ENCODE data around the gene NDUFC1. TPM values are rescaled to one million over a fixed set of nuclear protein-coding genes. Genes with fewer than 3 reads are reported as not detected.
"Not testable (repeated sequence)": the region's sequence is repeated elsewhere in the genome, so short reads cannot be mapped to it uniquely, and the experiment has no call there.

The NDUFC1 gene
- total RNA-seq, 1 experiment from 2014 or later: 86.1 TPM

DNA sequence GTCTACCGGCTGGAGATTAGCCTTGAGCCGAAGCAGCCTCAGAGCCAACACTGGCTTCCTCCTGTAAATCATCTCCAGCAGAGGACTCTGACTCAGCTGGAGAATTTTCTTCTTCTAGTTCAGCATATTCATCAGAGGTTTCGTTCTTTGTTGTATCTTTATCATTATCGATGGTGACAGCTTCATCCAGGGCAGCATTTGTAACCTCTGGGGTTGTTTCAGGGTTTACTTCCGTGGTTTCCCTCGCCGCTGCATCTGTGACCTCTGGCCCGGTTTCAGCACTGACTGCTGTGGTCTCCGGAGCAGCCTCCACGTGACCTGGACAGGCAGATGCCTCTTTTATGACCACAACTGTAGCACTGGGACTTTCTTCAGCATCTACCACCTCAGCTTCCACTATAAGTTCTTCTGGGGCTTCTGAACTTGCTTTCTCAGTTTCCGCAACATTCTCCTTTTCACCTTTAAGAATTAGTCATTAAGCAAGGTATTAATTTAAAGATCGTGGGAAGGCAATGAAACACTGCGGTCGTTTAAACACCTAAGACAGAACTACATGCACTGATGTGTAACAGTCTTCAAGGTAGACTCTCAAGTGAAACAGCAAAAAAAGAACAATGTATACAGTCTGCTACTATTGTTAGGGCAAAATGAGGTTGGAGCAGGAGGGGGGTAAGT, 35.6 kb downstream of the NDUFC1 start:
- POLR2A ChIA-PET: interaction anchor here (0.6 to 3.6 kb wide), 13 partner anchors 9 to 252 kb away, joined by 3 to 34 read pairs (median 4); partner anchors contain the start of genes NAA15, NDUFC1 and NOCT
- BruUV-seq (replicated peaks): no TSS peak
- TF ChIP-seq, protein P1, sequence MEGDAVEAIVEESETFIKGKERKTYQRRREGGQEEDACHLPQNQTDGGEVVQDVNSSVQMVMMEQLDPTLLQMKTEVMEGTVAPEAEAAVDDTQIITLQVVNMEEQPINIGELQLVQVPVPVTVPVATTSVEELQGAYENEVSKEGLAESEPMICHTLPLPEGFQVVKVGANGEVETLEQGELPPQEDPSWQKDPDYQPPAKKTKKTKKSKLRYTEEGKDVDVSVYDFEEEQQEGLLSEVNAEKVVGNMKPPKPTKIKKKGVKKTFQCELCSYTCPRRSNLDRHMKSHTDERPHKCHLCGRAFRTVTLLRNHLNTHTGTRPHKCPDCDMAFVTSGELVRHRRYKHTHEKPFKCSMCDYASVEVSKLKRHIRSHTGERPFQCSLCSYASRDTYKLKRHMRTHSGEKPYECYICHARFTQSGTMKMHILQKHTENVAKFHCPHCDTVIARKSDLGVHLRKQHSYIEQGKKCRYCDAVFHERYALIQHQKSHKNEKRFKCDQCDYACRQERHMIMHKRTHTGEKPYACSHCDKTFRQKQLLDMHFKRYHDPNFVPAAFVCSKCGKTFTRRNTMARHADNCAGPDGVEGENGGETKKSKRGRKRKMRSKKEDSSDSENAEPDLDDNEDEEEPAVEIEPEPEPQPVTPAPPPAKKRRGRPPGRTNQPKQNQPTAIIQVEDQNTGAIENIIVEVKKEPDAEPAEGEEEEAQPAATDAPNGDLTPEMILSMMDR (IDR thresholded peaks at IDR 0.05; ENCODE audit: unreplicated experiment): no peak
- no peaks in the 10 kb centered on the region for H3K9me3 Mint-ChIP-seq (ENCODE audit: unreplicated experiment)
- peak overlapping the region; percentile 71 for H3K4me3 Mint-ChIP-seq (ENCODE audit: unreplicated experiment)
- peak overlapping the region; percentile 61 for H3K27ac Mint-ChIP-seq (ENCODE audit: low read depth, unreplicated experiment)
- no peaks in the 10 kb centered on the region for H3K27me3 Mint-ChIP-seq (ENCODE audit: insufficient read depth, unreplicated experiment)
- DNase-seq (ENCODE audit: unreplicated experiment): peak; percentile 53
- H3K36me3 Mint-ChIP-seq (ENCODE audit: insufficient read depth, unreplicated experiment): no peaks in the 10 kb centered on the region
- intact Hi-C loops (cut with micrococcal nuclease): no loop called here
- H3K4me1 Mint-ChIP-seq (ENCODE audit: insufficient read depth, unreplicated experiment): peaks cover 14% of the 10 kb centered on the region
- CTCF ChIA-PET: interaction anchor here (1.0 to 1.7 kb wide), 3 partner anchors 8 to 29 kb away, joined by 4 to 9 read pairs (median 4); no protein-coding TSS in a partner anchor

DNA sequence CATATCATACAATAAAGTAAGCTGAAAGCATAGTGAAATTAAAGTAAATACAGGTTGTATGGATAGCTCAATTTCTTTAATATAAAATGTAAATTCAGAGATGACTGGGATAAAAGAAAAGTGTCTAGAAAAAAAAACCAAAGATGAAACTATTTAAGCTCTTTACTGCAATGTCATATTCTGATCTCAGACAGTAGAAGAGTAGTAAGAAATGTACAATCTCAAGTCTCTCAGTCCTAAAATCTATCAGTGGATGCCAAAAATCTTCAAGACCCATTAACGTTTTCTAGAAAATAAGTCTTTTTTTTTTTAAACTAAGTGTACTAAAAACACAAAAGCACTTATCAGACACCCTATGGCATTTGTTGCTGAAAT, 36.1 kb downstream of the NDUFC1 start:
- H3K4me3 Mint-ChIP-seq (ENCODE audit: unreplicated experiment): peak overlapping the region; percentile 71
- peaks cover 14% of the 10 kb centered on the region for H3K4me1 Mint-ChIP-seq (ENCODE audit: insufficient read depth, unreplicated experiment)
- H3K9me3 Mint-ChIP-seq (ENCODE audit: unreplicated experiment): no peaks in the 10 kb centered on the region
- TF ChIP-seq, protein P1 (IDR thresholded peaks at IDR 0.05; ENCODE audit: unreplicated experiment): no peak
- no TSS peak for BruUV-seq (replicated peaks)
- ChIA-PET POLR2A (interaction anchor here (0.6 to 3.6 kb wide), 12 partner anchors 9 to 251 kb away, joined by 3 to 34 read pairs (median 4); partner anchors contain the start of genes NAA15, NDUFC1 and NOCT), CTCF (interaction anchor here (1.0 to 1.7 kb wide), 3 partner anchors 8 to 30 kb away, joined by 4 to 9 read pairs (median 4); no protein-coding TSS in a partner anchor)
- no peak for DNase-seq (ENCODE audit: unreplicated experiment)
- H3K27ac Mint-ChIP-seq (ENCODE audit: low read depth, unreplicated experiment): peak overlapping the region; percentile 61
- intact Hi-C loops (cut with micrococcal nuclease): no loop called here
- no peaks in the 10 kb centered on the region for H3K36me3 Mint-ChIP-seq (ENCODE audit: insufficient read depth, unreplicated experiment)
- no peaks in the 10 kb centered on the region for H3K27me3 Mint-ChIP-seq (ENCODE audit: insufficient read depth, unreplicated experiment)

DNA sequence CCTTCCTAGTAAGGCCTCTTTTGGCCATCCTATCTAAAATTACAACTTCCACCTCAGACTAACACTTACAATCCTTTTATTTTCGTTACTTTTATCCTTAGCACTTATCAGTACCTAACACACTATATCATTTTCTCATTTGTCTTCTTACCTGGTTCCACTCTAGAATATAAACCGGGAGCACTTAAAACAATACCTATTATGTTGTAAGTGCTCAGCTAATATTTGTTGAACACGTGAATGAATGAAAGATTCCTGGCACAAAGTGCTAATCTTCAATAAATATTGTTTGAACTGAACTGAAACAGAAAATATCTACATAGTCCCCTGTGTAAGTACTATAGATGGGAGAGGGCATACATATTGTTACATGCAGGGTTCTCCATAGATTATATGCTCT, 36.6 kb downstream of the NDUFC1 start:
- no TSS peak for BruUV-seq (replicated peaks)
- intact Hi-C loops (cut with micrococcal nuclease): no loop called here
- CTCF ChIA-PET: interaction anchor here (1.7 kb wide), 1 partner anchor 30 kb away, joined by 4 read pairs; no protein-coding TSS in a partner anchor
- Mint-ChIP-seq H3K4me3 (ENCODE audit: unreplicated experiment) (no peak overlapping the region), H3K27me3 (ENCODE audit: insufficient read depth, unreplicated experiment) (no peaks in the 10 kb centered on the region), H3K4me1 (ENCODE audit: insufficient read depth, unreplicated experiment) (peaks cover 14% of the 10 kb centered on the region), H3K27ac (ENCODE audit: low read depth, unreplicated experiment) (no peak overlapping the region), H3K36me3 (ENCODE audit: insufficient read depth, unreplicated experiment) (no peaks in the 10 kb centered on the region), H3K9me3 (ENCODE audit: unreplicated experiment) (no peaks in the 10 kb centered on the region)
- POLR2A ChIA-PET: interaction anchor here (1.0 to 3.6 kb wide), 7 partner anchors 9 to 251 kb away, joined by 3 to 34 read pairs (median 12); partner anchors contain the start of genes NAA15, NDUFC1 and NOCT
- DNase-seq (ENCODE audit: unreplicated experiment): no peak
- TF ChIP-seq, protein P1 (IDR thresholded peaks at IDR 0.05; ENCODE audit: unreplicated experiment): no peak

DNA sequence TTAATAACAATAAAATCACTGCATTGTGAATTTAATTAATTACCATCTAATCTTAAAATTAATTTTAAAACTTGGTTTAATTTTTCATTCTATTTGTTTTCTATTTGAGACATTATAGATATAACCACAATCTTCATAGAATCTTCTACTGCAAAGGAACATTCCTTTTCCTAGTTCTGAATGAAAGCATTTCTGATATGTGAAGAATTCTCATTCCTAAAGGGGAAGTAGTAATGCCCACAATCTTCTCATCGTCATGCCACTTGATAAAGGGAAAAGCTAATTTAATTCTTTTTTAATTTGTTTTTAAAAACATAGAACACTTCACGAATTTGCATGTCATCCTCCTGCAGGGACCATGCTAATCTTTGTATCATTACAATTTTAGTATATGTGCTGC, 45.9 kb downstream of the NDUFC1 start:
- CTCF ChIA-PET: interaction anchor here (0.6 to 1.0 kb wide), 2 partner anchors 11 to 39 kb away, joined by 3 read pairs; no protein-coding TSS in a partner anchor
- Mint-ChIP-seq H3K27ac (ENCODE audit: low read depth, unreplicated experiment) (no peak overlapping the region), H3K4me3 (ENCODE audit: unreplicated experiment) (no peak overlapping the region), H3K4me1 (ENCODE audit: insufficient read depth, unreplicated experiment) (no peaks in the 10 kb centered on the region), H3K9me3 (ENCODE audit: unreplicated experiment) (no peaks in the 10 kb centered on the region), H3K27me3 (ENCODE audit: insufficient read depth, unreplicated experiment) (no peaks in the 10 kb centered on the region), H3K36me3 (ENCODE audit: insufficient read depth, unreplicated experiment) (no peaks in the 10 kb centered on the region)
- DNase-seq (ENCODE audit: unreplicated experiment): no peak
- no TSS peak for BruUV-seq (replicated peaks)
- TF ChIP-seq, protein P1 (IDR thresholded peaks at IDR 0.05; ENCODE audit: unreplicated experiment): no peak
- POLR2A ChIA-PET: interaction anchor here (0.6 to 3.3 kb wide), 5 partner anchors 9 to 81 kb away, joined by 3 to 6 read pairs (median 3); partner anchors contain the start of genes ELF2 and NAA15
- intact Hi-C loops (cut with micrococcal nuclease): no loop called here

DNA sequence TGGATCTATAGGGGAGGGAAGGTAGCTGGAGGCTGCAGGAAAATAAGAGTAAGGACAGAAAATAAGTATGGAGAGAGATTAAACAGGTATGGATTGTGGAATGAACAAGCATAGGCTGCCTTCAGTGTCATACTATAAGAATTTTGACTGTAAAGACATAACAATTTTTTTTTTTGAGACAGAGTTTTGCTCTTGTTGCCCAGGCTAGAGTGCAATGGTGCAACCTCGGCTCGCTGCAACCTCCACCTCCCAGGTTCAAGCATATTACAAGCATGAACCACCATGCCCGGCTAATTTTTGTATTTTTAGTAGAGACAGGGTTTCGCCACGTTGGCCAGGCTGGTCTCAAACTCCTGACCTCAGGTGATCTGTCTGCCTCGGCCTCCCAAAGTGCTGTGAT, 46.7 kb downstream of the NDUFC1 start:
- BruUV-seq (replicated peaks); intact Hi-C loops (cut with micrococcal nuclease); H3K27ac Mint-ChIP-seq (ENCODE audit: low read depth, unreplicated experiment); H3K9me3 Mint-ChIP-seq (ENCODE audit: unreplicated experiment); H3K4me1 Mint-ChIP-seq (ENCODE audit: insufficient read depth, unreplicated experiment); H3K36me3 Mint-ChIP-seq (ENCODE audit: insufficient read depth, unreplicated experiment); DNase-seq (ENCODE audit: unreplicated experiment); H3K4me3 Mint-ChIP-seq (ENCODE audit: unreplicated experiment); H3K27me3 Mint-ChIP-seq (ENCODE audit: insufficient read depth, unreplicated experiment): not testable (repeated sequence)
- ChIA-PET CTCF (interaction anchor here (0.6 kb wide), 1 partner anchor 23 kb away, joined by 4 read pairs; no protein-coding TSS in a partner anchor), POLR2A (interaction anchor here (1.0 to 3.3 kb wide), 2 partner anchors 21 to 45 kb away, joined by 3 to 6 read pairs; partner anchors contain the start of gene NAA15)

Measured in MCF 10A (cell line).